Measurements from ENCODE around the gene INSM1.

DNA sequence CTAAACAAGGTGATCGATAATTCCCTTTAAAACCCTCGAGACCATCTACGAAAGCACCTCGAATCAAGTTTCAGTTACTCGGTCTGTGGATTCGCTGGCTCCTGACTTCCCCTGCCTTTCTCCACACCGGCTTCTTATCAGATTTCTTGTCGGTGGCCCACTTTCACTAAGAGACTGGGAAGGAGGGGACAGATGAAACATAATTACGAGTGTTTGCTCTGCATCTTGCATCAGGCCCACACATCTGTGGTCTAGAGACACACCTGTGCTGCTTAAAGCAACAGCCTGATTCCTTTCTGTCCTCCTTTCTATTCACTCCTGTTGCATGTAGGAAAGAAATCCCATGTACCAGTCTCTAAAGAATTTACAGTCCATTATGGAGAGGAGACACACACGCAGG lies 37.7 kb downstream of the INSM1 start:
- no peak for TF ChIP-seq CTCF (IDR thresholded peaks at IDR 0.05)
- no peak for TF ChIP-seq REST (IDR thresholded peaks at IDR 0.05; ENCODE audit: low read depth, low read length)
- no peak for TF ChIP-seq GATA2 (CRISPR knock-in tag; IDR thresholded peaks at IDR 0.05)
- TF ChIP-seq PBX3 (IDR thresholded peaks at IDR 0.05) = no peak
- no peak for TF ChIP-seq EZH2phosphoT487 (IDR thresholded peaks at IDR 0.05; ENCODE audit: borderline replicate concordance, low read depth)
- TF ChIP-seq RFX5 (IDR thresholded peaks at IDR 0.05; ENCODE audit: low read length) = no peak
- TF ChIP-seq JUND (IDR thresholded peaks at IDR 0.05) = no peak
- TF ChIP-seq TEAD4 (IDR thresholded peaks at IDR 0.05; ENCODE audit: borderline replicate concordance, insufficient read depth) = no peak
- TF ChIP-seq, protein P1, sequence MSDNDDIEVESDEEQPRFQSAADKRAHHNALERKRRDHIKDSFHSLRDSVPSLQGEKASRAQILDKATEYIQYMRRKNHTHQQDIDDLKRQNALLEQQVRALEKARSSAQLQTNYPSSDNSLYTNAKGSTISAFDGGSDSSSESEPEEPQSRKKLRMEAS (IDR thresholded peaks at IDR 0.05; ENCODE audit: low read depth) = no peak
- TF ChIP-seq RXRA (IDR thresholded peaks at IDR 0.05; ENCODE audit: borderline replicate concordance, low read depth) = no peak

All from SK-N-SH (cell line).